Right ventricle myocardium superior (tissue), 1 donor: ENCODE results near the gene SPATA20. TPM values are rescaled to one million over a fixed set of nuclear protein-coding genes. Genes with fewer than 3 reads are reported as not detected.
A peak's percentile ranks its signal among the peaks of the same experiment; 100 is the strongest.

Experiments
- ATAC-seq: fragments of 200-7000 bp; cut with Tn5 transposase; one replicate; pipeline ENCODE4 v1.9.1; 2020; ENCODE audit warnings: mild to moderate bottlenecking; ENCODE audit not compliant: poor library complexity
- DNase-seq: peaks from one replicate; pipeline ENCODE4 v3.0.0-alpha.2; 2020
- intact Hi-C: fragments of 100-400 bp; cut with DNase I; formaldehyde crosslinking; loops from one replicate; pipeline ENCODE4 v1.11.2; 2022
- total RNA-seq: library from RNA; stranded (reverse); fragmentation: NEBNext Ultra II Directional; extraction: Animal tissue kit (Norgen Biotek cat#: 25700); gene quantifications from one replicate; pipeline ENCODE4 v1.2.1, GENCODE V29; 2021
- donor health status: DM: no; HTN: yes; CAD: no; lungs with severe emphysema.

Gene SPATA20
- total RNA-seq, 1 donor from 2014 or later = 58.2 TPM

DNA sequence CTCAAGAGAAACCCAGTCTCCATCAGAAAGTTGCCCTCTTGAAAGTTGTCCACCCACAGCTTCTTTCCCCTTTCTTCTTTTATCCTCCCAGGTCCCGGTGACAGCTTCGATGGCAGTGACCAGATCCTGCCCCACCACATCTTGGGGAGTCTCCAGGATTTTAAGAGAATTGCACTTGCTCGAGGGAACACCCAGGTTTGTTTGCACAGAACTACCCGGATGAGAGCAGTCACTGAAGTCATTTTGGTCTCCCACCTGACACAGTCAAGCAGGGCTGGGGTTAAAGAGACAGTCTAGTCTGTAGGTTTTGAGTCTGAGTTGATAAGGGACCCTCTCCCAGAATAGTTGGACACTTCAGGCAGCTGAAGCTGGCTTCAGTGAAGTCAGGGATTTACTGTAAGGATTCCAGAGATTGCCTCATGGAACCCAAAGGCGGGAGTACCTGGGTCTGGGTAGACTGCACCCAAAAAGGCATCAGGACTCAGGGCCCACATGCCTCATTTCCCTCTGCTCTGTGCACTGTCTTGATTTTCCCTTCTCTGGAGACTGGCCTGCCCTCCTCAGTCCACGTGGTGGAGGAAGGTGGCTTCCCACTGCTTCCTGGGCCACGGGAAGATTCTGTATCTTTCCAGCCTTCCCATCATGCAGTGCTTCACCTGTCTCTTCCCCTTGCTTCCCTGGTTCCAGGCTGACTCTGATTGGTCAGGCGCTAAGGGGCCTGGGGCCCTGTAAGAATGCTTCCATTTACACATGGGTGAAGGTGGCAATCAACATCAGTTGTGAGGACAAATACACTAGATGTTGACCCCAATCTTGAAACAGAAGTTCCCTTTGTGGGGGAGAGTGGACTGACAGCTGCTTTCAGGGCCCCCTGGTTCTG lies 29.2 kb upstream of the SPATA20 start:
- no peak for ATAC-seq
- no peak for DNase-seq
- intact Hi-C loops = no loop called here

DNA sequence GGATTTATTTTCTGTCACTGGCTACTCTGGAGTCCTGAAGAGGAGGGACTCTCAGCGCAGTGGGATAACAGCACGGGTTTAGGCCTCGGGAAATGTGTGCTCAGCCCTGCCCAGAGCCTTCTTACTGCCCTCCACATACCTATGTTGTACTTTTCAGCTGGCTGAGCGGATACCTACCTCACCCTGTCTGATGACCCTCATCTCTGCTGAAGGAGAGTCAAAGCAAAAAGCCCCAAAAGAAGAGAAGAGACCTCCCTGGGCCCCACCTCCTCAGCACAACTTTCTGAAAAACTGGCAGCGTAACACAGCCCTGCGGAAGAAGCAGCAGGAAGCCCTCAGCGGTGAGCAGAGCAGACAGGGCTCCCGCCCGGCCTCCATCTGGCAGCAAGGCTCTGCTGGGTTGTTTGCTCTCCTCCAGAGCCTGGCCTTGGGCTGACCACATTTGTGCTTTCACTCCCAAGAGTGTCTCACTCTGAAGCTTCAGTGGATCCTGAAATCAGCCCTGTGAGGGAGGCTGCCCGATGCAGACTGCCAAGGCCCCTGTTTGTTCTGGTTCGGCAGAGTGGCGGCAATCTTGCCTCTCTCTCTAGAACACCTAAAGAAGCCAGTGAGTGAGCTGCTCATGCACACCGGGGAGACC lies 28.5 kb upstream of the SPATA20 start:
- intact Hi-C loops = no loop called here
- no peak for ATAC-seq
- no peak for DNase-seq

GRCh38 chr17:50519141-50519834 lies 27.7 kb upstream of the SPATA20 start:
- DNase-seq (no peak), ATAC-seq (no peak)
- intact Hi-C loops = no loop called here

- DNase-seq (peak; percentile 15), ATAC-seq (no peak)
- intact Hi-C loops = no loop called here
Measured at GRCh38 chr17:50520483-50520882, 26.5 kb upstream of the SPATA20 start.

DNA sequence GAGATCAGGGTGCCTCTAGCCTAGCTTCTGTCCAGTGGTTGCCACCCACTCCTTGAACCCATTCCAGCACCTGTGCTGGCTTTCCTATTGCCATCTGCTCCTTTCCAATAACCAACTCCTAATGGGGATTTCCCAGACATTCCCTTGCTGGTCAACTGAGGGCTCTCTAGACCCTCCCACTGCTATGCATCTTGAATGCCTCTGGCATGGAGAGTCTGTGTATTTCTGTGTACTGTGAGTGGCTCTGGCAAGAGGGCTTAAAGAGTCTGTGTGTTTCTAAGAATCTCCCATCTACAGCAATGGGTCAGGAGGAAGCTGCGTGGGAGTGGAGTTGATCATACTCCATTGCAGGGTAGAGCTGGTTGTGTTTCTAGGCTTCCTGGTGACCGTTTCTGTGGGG lies 25.5 kb upstream of the SPATA20 start:
- intact Hi-C loops = no loop called here
- no peak for ATAC-seq
- no peak for DNase-seq

- ATAC-seq (no peak), DNase-seq (no peak)
Measured at GRCh38 chr17:50522766-50523165, 24.2 kb upstream of the SPATA20 start.

DNA sequence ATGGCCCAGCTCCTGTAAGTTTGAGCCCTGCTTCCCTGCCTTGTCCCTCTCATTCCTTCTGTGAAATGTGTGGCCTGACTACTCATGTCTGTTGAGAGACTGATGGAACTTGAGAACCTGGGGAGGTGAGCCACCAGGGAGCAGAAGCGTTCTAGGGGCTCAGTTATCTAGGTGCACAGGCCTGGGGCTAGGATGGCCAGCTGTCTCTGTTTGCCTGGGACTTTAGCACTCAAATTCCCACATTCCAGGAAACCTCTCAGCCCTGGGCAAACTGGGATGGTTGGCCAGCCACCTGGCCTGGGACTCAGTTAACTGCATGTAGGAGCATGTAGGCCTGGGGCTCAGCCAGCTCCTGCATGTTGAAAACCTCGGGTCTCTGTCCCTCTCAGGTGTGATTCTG lies 23.8 kb upstream of the SPATA20 start:
- intact Hi-C loops = no loop called here
- DNase-seq = no peak
- no peak for ATAC-seq

More at GRCh38 chr17:50522766-50523165, 24.2 kb upstream of the SPATA20 start:
- intact Hi-C loops = no loop called here

DNA sequence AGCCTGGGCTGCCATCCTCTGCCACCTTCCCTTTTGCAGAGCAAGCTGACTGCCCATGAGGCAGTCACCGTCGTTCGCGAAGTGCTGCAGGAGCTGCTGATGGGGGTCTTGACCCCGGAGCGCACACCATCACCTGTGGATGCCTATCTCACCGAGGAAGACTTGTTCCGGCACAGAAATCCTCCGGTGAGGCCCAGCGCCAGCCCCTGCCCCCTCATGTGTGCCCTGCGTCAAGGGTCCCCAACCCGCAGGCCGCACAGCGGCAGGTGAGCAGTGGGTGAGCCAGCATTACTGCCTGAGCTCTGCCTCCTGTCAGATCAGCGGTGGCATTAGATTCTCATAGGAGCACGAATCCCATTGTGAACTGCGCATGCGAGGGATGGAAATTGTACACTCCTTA lies 22.1 kb upstream of the SPATA20 start:
- intact Hi-C loops = no loop called here
- DNase-seq = no peak
- no peak for ATAC-seq

DNA sequence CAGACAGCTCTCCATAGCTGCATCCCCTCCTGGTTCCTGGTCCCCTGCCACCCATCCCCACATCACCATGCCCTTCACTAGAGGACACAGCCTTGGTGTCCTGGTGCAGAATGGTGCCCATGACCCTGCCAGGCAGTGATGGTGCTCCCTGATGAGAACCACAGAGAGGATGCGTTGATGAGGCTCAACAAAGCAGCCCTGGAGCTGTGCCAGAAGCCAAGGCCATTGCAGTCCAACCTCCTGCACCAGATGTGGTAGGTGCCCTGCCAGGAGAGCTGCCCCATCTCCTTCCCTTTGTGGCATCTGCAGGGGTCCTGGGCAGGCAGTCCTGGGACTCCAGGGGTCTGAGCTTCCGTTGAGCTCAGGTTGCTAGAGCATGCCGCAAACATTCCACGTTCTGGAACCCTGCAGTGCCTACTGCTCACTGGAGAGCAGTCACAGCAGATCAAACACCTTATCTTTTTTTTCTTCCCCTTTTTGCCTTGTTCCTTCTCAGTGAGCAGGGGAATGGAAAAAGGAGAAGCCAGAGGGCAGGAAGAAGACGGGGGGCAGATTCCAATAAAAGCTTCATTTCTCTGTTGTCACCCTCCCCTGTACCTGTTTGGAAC lies 19.7 kb upstream of the SPATA20 start:
- DNase-seq = no peak
- intact Hi-C loops = no loop called here
- ATAC-seq = no peak

GRCh38 chr17:50527949-50528474 lies 19.0 kb upstream of the SPATA20 start:
- ATAC-seq (no peak), DNase-seq (no peak)
- intact Hi-C loops = no loop called here

GRCh38 chr17:50529849-50530248 lies 17.1 kb upstream of the SPATA20 start:
- intact Hi-C loops = no loop called here
- no peak for ATAC-seq
- DNase-seq = no peak

- intact Hi-C loops = no loop called here
- ATAC-seq = no peak
- no peak for DNase-seq
Measured at GRCh38 chr17:50531428-50532025, 15.4 kb upstream of the SPATA20 start.

DNA sequence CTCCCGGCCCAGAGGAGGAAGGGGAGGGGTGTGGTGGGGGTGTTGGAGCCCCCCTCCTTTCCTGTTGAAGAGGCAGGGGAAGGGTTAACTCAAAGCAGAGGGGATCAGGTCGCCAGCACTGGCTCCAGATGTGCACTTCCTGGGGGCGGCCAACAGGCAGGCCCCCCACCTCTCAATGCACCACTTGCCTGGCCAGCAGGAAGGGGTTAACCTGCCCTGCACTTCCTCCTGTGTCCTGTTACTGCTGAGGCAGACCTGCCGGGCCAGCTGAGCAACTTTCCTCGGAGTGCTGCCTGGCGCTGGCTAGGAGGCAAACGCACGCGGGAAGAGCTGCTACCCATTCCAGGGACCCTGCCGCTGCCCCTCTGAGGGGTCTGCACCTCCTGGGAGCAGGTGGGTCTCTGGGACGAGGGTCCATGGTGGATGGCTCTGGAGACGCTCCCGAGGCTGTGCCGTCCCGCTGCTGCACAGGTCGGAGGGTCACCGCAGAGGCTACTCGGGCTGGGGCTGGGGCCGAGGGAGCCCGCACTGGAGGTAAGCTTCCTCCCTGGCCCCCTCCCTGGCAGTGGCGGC lies 14.4 kb upstream of the SPATA20 start, which contains the start of gene EPN3:
Gene EPN3 (plus strand): TSS at position 284 of the 573 bp plus-strand sequence. CDS start 3,822 bp downstream, outside the sequence.
- peak; percentile 46 for ATAC-seq
- intact Hi-C loops = no loop called here

DNA sequence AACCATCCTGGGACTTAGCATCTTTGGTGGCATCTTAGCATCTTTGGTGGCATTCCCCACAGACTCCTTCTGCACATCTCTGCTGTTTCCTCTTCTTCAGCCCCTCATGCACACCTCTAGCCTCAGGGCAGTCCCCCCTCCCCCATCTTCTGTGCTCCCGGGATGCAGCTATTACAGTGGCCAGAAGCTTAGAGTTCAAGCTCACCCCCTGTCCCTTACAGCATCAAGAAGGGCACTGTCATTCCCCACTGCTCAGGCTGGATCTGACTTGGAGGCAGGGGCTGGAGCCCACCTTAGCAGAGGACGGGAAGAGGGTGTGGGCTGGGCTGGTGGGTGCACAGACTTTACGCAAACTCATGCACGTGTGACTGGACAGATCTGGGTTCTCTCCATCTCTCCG lies 13.8 kb upstream of the SPATA20 start:
- intact Hi-C loops = no loop called here
- ATAC-seq (peak; percentile 33), DNase-seq (no peak)

More for the DNA sequence above, 14.4 kb upstream of the SPATA20 start, which contains the start of gene EPN3:
- DNase-seq = no peak

DNA sequence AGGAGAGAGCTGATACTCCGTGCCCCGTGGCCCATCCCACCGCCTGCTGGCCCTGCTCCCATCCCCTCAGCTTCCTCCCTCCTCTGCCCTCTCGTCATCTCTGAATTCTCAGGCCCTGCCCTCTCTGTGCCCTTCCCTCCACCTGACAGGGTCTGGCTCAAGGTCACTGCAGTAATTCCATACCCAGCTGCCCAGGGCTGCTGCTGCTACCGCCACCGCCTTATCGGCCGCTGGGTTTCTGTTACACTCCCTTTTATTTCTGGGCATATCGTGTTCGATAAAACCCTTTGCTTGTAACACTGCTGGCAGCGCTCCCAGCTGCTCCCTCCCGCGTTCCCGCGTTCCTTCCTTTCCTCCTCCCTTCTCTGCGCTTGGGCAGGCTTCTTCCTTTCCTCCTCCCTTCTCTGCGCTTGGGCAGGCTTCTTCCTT lies 13.2 kb upstream of the SPATA20 start:
- peak; percentile 89 for DNase-seq
- peak; percentile 84 for ATAC-seq
- intact Hi-C loops = no loop called here

DNA sequence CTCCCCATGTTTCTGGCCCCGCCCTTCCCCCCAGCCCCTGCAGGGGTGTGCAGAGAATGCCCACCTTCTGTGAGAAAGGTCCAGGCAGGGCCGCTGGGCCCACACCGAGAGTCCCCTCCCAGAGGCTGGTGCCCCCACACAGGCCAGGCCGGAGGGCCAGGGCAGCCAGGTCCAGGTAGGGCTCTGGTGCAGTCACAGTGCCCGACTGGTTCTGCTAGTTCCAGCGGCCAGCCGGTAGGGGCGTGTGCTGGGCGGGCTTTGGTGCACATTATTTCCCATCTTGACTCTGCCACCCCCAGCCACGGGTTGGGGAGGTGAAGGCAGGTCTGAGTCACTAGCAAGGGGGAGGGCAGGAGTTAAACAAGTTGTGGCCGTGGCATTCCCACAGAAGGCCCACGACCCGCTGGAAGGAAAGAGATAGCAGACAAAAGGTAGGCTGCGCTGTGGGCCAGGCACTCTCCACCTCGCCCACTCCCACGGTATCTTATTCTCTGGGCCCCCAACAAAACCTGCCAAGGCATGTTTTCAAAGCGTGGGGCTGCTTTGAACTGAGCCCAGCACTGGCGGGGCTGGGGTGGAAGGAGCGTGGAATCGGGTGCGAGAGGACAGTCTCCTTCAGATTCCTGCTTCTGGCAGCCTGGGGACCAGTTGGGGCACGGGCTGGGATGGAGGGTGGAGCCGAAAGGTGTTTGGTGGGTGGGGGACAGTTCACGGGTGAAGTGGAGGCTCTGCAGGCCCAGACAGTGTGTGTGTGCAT lies 12.6 kb upstream of the SPATA20 start:
- DNase-seq = no peak
- intact Hi-C loops = no loop called here
- ATAC-seq = peak; percentile 56

DNA sequence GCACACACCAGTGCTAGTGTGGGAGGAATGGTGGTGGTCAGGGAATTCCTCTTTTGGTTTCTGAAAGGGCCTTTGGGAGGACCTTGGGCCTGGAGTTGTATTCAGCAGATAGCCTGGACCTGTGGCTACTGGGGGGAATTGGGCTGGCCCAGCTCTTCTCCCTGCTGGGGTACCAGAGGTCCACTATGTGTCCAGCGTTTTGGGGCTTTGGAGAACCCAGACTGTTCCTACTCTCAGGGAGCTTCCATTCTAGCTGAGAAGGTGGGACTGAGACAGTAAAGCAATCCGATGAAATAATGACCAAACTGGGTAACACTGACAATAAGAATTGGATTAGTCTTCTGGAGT lies 12.0 kb upstream of the SPATA20 start:
- intact Hi-C loops = no loop called here
- ATAC-seq (no peak), DNase-seq (no peak)
